Natural killer cell (primary cell): ENCODE results near the gene SPATA33. TPM values are rescaled to one million over a fixed set of nuclear protein-coding genes. Genes with fewer than 3 reads are reported as not detected.
A peak's percentile ranks its signal among the peaks of the same experiment; 100 is the strongest.
"Not testable (repeated sequence)": the region's sequence is repeated elsewhere in the genome, so short reads cannot be mapped to it uniquely, and the experiment has no call there.

Experiments used
- ATAC-seq, 3 donors: fragments of 150-1000 bp in 2 of 3; fragments of 200-7000 bp in 1 of 3; cut with Tn5 transposase; 1 replicate in 1 of 3; 2 replicates in 2 of 3; pipeline ENCODE4 v1.10.0; 2021; ENCODE audit warnings: mild to moderate bottlenecking in 2 of 3, moderate library complexity in 2 of 3
- DNase-seq, 2 donors: peaks; one replicate each; pipeline versions ENCODE4 v3.0.0 to v3.0.0-alpha.2; 2013 to 2021; ENCODE audit warnings: mixed read lengths in 1 of 2
- H3K27ac ChIP-seq: one replicate; pipeline ENCODE4 v1.5.1; 2013; ENCODE audit warnings: mild to moderate bottlenecking, low read length
- H3K27me3 ChIP-seq: one replicate; pipeline ENCODE4 v1.6.1; 2013; ENCODE audit warnings: low read length; ENCODE audit not compliant: control insufficient read depth, insufficient read depth
- H3K36me3 ChIP-seq: one replicate; pipeline ENCODE4 v1.6.1; 2013; ENCODE audit warnings: low read length; ENCODE audit not compliant: control insufficient read depth, insufficient read depth
- H3K4me1 ChIP-seq: one replicate; pipeline ENCODE4 v1.6.1; 2013; ENCODE audit warnings: low read length; ENCODE audit not compliant: control insufficient read depth, insufficient read depth
- H3K4me3 ChIP-seq: one replicate; pipeline ENCODE4 v1.5.1; 2013; ENCODE audit warnings: low read length
- H3K9me3 ChIP-seq: one replicate; pipeline ENCODE4 v1.6.1; 2013; ENCODE audit warnings: low read length; ENCODE audit not compliant: control insufficient read depth, insufficient read depth
- H3K27ac Mint-ChIP-seq, 2 donors: one replicate each; pipeline ENCODE4 v1.8.0; 2022; ENCODE audit warnings: mild to moderate bottlenecking in 2 of 2, mixed read lengths in 2 of 2, moderate library complexity in 1 of 2
- H3K27me3 Mint-ChIP-seq, 2 donors: one replicate each; pipeline ENCODE4 v1.8.0; 2022; ENCODE audit warnings: low read depth in 2 of 2, mixed read lengths in 2 of 2
- H3K36me3 Mint-ChIP-seq: one replicate; pipeline ENCODE4 v1.8.0; 2022; ENCODE audit warnings: mixed read lengths
- H3K4me1 Mint-ChIP-seq, 2 donors: one replicate each; pipeline ENCODE4 v1.8.0; 2022; ENCODE audit warnings: mixed read lengths in 2 of 2
- H3K4me3 Mint-ChIP-seq: one replicate; pipeline ENCODE4 v1.8.0; 2022; ENCODE audit warnings: mild to moderate bottlenecking, moderate library complexity, mixed read lengths
- H3K9me3 Mint-ChIP-seq, 2 donors: one replicate each; pipeline ENCODE4 v1.8.0; 2022; ENCODE audit warnings: mixed read lengths in 2 of 2
- CTCF ChIP-seq: fragments of 200-600 bp; IDR thresholded peaks from one replicate; pipeline ENCODE4 v1.8.0; 2022; ENCODE audit warnings: antibody characterized with exemption
- WGBS: methylation state at CpG from one replicate; pipeline ENCODE4 v1.1.7; 2013; ENCODE audit warnings: missing lambda C conversion rate; ENCODE audit not compliant: insufficient coverage; 5-methylcytosine and 5-hydroxymethylcytosine counted together
- intact Hi-C: fragments of 100-400 bp; cut with micrococcal nuclease; formaldehyde crosslinking; loops from one replicate; pipeline ENCODE4 v1.14.2; 2022
- total RNA-seq, 4 donors: library from RNA; stranded (reverse); fragments of 120-200 nt in 1 of 4; gene quantifications; one replicate each; pipeline versions ENCODE4 v1.2.3 to v1.2.4, GENCODE V29; 2013 to 2022

Gene SPATA33
- total RNA-seq, 3 donors from 2014 or later (not counting 1 experiment from before 2014, with no cell fraction given), result 6.5 to 11.9 (median 8.4) TPM

DNA sequence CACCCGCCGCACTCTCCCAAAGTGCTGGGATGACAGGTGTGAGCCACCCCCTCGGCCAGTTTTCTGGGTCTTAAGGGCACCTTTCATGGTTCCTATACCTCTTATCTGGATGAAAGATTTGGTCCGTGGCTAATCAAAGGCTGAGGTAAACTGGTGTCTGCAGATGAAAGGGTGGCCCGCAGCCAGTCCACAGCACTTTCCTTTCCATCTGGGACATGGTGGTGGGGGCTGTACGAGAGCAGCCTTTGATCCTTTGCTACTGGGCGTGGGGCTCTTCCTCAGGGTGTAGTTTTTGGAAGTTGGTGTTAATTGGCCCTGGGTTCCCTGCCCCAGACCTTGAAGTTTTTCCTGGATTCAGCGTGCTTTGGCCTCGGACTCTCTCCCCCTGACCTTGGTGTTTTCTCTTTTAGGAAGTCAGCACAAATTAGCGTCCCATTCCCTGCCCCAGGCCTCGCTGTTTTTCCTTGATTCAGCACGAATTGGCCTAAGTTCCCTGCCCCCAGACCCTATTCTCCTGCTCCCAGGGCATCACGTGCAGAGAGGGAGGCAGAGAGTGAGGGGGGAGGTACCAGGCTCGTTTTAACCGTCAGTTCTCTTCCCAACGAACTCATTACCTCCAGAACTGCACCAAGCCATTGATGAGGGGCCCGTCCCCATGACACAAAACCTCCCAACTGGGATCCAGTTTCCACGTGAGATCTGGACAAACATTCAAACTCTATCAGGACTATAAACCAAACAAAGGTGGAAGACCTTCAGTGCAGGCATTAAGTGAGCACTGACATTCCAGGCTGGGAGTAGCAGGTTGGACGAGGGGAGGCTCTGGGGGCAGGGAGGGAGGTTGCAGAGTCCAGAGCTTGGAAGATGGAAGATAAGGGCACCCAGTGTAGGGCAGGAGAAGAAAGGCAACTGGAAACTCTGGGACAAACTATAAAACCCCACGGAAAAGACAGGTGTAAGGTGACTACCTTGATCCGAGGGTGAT lies 32.6 kb upstream of the SPATA33 start:
- DNase-seq, result no peak
- H3K9me3 Mint-ChIP-seq, result no peaks in the 10 kb centered on the region
- no peaks in the 10 kb centered on the region for H3K4me1 Mint-ChIP-seq
- no peak for ATAC-seq
- H3K27me3 Mint-ChIP-seq, result peaks cover 7 to 22% of the 10 kb centered on the region in 2 donors
- H3K4me3 Mint-ChIP-seq, result no peak overlapping the region
- Histone ChIP-seq H3K36me3 (no peaks in the 10 kb centered on the region), H3K4me3 (no peak overlapping the region), H3K27ac (no peak overlapping the region), H3K9me3 (no peaks in the 10 kb centered on the region), H3K27me3 (no peaks in the 10 kb centered on the region), H3K4me1 (no peaks in the 10 kb centered on the region)
- whole genome bisulfite sequencing, result 73% methylated on average over 20 of the region's 21 CpGs
- intact Hi-C loops, result no loop called here
- H3K27ac Mint-ChIP-seq, result no peak overlapping the region
- TF ChIP-seq CTCF, result no peak
- no peaks in the 10 kb centered on the region for H3K36me3 Mint-ChIP-seq

GRCh38 chr16:89629827-89630610 lies 27.6 kb upstream of the SPATA33 start:
- no peak overlapping the region for H3K4me3 ChIP-seq
- no peaks in the 10 kb centered on the region for H3K9me3 Mint-ChIP-seq
- 92% methylated on average over 11 of the region's 17 CpGs for WGBS
- no peaks in the 10 kb centered on the region for H3K36me3 ChIP-seq
- no peak overlapping the region for H3K27ac ChIP-seq
- peaks cover 0 to 3% of the 10 kb centered on the region in 2 donors for H3K27me3 Mint-ChIP-seq
- no peaks in the 10 kb centered on the region for H3K27me3 ChIP-seq
- no peaks in the 10 kb centered on the region for H3K36me3 Mint-ChIP-seq
- no peak overlapping the region for H3K4me3 Mint-ChIP-seq
- H3K4me1 ChIP-seq, result no peaks in the 10 kb centered on the region
- ATAC-seq (no peak), DNase-seq (no peak)
- no peaks in the 10 kb centered on the region for H3K4me1 Mint-ChIP-seq
- no peak overlapping the region for H3K27ac Mint-ChIP-seq
- no peaks in the 10 kb centered on the region for H3K9me3 ChIP-seq
- TF ChIP-seq CTCF, result no peak
- intact Hi-C loops, result no loop called here

DNA sequence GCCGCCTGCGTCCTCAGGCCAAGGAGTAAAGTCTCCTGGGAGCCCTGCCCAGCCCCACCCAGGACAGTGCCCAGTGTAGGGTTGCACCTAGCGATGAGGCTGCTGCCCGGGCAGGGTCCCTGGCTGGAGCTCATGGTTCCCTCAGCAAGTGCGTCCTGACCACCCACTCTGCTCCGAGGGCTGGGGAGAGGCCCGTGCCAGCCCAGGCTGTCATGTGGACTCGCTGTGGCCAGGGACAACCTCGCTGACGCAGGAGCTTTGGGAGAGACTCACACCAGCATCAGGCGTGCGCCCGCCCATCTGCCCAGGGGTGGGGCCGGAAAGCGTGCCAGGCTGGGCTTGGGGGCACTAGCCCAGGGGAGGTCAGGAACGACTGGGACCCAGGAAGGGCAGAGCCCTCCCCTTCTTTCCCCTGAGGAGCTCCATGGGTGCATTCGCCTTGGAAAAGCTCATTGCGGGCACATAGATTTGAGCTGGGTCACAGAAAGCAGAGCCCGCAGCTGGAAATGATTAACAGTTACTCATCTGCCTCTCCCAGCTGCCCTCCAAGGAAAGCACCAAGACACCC lies 24.5 kb upstream of the SPATA33 start:
- TF ChIP-seq CTCF, result no peak
- H3K4me3 ChIP-seq, result no peak overlapping the region
- H3K27ac ChIP-seq, result no peak overlapping the region
- ATAC-seq (no peak), DNase-seq (no peak)
- Mint-ChIP-seq H3K36me3 (no peaks in the 10 kb centered on the region), H3K9me3 (no peaks in the 10 kb centered on the region), H3K27me3 (no peaks in the 10 kb centered on the region), H3K4me1 (no peaks in the 10 kb centered on the region), H3K4me3 (no peak overlapping the region), H3K27ac (no peak overlapping the region)
- WGBS, result 94% methylated on average over 19 of the region's 19 CpGs
- no peaks in the 10 kb centered on the region for H3K9me3 ChIP-seq
- intact Hi-C loops, result no loop called here
- H3K4me1 ChIP-seq, result no peaks in the 10 kb centered on the region
- no peaks in the 10 kb centered on the region for H3K36me3 ChIP-seq
- no peaks in the 10 kb centered on the region for H3K27me3 ChIP-seq

DNA sequence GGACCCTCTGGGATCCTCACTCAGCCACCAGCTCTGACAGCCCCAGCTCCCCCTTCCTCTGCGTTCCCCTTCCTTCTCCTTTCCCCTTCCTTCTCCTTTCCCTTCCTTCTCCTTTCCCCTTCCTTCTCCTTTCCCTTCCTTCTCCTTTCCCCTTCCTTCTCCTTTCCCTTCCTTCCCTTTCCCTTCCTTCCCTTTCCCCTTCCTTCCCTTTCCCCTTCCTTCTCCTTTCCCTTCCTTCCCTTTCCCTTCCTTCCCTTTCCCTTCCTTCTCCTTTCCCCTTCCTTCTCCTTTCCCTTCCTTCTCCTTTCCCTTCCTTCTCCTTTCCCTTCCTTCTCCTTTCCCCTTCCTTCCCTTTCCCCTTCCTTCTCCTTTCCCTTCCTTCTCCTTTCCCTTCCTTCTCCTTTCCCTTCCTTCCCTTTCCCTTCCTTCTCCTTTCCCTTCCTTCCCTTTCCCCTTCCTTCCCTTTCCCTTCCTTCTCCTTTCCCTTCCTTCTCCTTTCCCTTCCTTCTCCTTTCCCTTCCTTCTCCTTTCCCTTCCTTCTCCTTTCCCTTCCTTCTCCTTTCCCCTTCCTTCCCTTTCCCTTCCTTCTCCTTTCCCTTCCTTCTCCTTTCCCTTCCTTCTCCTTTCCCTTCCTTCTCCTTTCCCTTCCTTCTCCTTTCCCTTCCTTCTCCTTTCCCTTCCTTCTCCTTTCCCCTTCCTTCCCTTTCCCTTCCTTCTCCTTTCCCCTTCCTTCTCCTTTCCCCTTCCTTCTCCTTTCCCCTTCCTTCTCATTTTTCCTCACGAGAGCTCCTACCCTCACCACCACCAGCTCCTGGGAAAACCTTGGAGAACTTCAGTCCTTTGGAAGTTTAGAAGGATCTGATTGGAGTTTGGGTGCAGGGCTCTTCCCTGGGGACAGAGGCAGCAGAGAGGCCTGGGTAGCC lies 22.9 kb upstream of the SPATA33 start:
- WGBS, result 61% methylated on average over 1 of the region's 2 CpGs
- H3K36me3 ChIP-seq, H3K4me1 ChIP-seq, H3K4me3 ChIP-seq, DNase-seq, ATAC-seq, H3K4me1 Mint-ChIP-seq, H3K27me3 ChIP-seq, H3K4me3 Mint-ChIP-seq, H3K9me3 ChIP-seq, intact Hi-C loops, H3K27ac ChIP-seq, H3K27me3 Mint-ChIP-seq, H3K36me3 Mint-ChIP-seq, H3K9me3 Mint-ChIP-seq: not testable (repeated sequence)
- H3K27ac Mint-ChIP-seq, result peak overlapping the region in 1 of 2 donors; percentile 45
